Measurements from ENCODE around the gene TSC2.
"Not testable (repeated sequence)": the region's sequence is repeated elsewhere in the genome, so short reads cannot be mapped to it uniquely, and the experiment has no call there.

Gene TSC2

DNA sequence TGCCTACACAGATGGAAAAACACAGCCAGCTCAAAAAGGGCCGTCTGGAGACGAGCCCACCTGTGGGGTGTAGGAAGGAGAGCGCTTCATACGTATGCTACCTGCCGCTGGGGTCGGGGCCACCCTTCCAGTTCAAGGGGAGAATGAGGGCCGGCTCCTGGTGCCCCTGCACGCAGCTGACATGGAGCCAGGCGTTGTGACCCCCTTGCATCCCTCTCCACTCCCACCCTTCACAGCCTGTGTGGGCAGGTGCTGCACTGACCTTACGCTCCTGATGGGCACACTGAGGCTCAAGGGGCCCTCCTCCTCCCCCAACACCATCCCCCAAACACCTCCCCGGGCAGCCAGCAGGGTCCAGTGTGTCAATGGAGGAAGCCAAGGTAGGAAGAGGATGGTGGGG is 77.8 kb downstream of the TSC2 start:
- not testable (repeated sequence) for H3K4me3 ChIP-seq (ENCODE audit: low read length); DNase-seq (ENCODE audit: low read depth, low spot score)

DNA sequence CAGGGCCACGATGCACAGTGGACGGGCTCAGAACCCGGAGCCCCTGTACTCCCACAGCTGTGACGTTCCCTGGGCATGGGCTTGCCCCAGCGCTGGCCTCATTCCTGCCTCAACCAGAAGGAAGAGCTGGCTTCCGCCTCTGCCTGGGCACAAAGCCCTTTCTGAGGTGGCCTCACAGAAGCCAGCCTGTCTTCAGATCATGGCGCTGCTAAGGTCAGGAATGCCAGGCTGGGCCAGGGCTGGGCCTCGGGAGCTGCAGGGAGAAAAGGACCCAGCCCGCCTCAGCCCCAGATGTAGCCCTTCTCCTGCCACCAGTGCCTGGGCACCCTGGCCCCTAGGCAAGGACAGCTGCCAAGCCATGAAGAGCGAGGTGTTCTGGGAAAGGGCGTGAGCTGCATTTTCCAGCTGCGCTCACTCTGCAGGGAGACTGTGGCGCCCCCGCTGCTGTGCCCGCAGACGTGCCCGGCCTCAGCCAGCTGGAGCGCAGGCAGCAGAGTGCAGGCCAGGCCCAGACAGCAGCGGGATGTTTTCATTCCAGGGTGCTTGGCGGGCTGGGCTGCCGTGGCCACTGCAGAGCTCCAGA is 78.5 kb downstream of the TSC2 start:
- not testable (repeated sequence) for DNase-seq (ENCODE audit: low read depth, low spot score); H3K4me3 ChIP-seq (ENCODE audit: low read length)

DNA sequence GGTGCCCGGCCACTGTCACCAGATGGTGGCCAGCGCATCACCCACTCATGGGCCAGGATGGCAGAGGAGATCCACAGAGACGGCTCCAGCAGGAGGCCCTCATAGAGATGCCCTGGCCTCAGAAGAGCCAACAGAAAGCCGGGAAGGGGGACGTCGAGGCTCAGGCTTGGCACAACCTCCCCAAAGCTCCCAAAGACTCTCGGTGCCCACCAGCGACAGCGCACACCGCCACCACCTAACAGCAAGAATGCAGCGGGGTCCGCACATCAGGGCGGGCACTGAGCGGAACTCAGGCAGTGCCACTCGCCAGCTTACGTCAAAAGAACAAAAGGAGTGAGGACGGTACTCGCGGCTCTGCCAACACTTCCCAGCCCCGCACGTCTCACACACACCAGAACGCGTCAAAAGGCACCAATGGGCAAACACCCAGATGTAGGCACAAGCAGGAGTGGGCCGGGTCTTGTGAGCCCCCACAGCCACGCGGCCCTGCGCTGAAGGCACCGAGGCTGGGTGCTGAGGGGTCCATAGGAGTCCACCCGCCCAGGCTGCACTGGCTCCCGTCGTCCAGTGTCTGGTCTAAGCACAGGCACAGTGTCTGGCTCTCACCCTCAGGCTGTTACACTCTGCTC is 79.3 kb downstream of the TSC2 start:
- not testable (repeated sequence) for H3K4me3 ChIP-seq (ENCODE audit: low read length); DNase-seq (ENCODE audit: low read depth, low spot score)

DNA sequence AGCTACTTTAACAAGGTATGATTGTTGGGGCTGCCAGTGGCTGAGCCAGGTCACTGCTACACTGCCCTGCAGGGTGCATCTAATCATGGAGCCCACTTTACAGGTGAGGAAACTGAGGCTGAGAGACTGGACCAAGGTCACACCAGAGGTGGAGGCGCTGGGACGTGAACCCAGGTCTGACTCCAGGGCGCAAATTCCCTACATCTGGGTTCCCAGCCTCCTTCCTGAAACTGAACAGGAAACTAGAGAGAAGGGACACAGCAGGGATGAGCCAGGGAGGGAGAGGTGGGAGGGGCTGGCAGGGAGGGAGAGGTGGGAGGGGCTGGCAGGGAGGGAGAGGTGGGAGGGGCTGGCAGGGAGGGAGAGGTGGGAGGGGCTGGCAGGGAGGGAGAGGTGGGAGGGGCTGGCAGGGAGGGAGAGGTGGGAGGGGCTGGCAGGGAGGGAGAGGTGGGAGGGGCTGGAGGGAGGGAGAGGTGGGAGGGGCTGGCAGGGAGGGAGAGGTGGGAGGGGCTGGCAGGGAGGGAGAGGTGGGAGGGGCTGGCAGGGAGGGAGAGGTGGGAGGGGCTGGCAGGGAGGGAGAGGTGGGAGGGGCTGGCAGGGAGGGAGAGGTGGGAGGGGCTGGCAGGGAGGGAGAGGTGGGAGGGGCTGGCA is 80.0 kb downstream of the TSC2 start:
- DNase-seq (ENCODE audit: low read depth, low spot score); H3K4me3 ChIP-seq (ENCODE audit: low read length): not testable (repeated sequence)

DNA sequence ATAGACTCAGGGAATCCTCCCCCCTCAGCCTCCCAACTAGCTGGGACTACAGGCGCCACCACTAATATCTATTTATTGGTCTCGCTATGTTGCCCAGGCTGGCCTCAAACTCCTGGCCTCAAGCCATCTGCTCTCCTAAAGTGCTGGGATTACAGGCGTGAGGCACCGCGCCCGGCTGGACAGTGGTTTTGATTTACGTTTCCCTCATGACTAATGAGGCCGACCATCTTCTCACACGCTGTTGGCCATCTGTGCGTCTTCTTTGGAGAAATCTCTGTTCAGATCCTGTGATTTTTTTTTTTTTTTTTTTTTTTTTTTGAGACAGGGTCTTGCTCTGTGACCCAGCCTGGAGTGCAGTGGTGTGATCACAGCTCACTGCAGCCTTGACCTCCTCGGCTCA is 81.5 kb downstream of the TSC2 start:
- not testable (repeated sequence) for H3K4me3 ChIP-seq (ENCODE audit: low read length); DNase-seq (ENCODE audit: low read depth, low spot score)

DNA sequence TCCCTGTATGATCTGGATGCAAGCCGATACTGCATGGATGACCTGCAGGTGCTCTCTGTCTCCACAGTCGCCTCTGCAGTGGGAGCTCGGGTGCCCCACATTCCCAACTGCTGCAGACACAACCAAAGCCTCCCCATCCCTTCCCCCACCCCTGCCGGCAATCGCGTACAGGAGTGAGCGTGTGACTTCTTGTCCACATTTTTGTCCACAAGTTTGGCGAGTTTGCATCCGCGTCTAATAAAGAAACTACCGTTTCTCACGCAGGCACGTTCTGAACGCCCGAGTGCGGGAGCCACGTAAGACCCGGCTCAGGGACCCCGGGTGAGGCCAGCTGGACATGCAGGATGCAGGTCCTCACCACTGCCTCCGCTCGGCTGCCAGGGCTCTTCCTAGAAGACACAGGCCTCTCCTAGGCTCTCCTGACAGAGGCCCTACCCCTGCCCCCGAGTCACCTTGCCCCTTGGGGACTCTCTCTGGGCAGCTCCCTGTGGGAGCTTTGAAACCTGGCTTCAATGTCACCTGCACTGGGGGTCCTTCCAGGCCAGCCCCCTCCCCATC is 82.2 kb downstream of the TSC2 start:
- H3K4me3 ChIP-seq (ENCODE audit: low read length); DNase-seq (ENCODE audit: low read depth, low spot score): not testable (repeated sequence)

DNA sequence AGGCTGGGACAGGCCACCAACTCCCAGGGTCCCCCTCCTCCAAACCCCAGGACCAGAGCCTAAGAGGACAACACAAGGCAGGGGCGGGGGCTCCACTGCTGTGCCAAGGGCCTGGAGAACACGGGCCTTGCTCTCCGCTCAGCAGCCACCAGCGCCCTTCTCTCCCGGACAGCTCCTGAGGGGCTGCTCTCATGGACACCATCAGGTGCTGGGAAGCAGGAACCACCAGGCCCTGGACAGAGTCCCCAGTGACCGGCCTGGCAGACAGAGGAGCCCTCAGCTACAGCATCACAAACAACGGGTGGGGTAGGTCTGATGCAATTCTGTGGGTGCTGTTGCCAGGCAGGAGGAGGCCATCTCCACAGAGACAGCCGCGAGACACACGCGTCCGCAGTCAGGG is 86.0 kb downstream of the TSC2 start:
- H3K4me3 ChIP-seq (ENCODE audit: low read length); DNase-seq (ENCODE audit: low read depth, low spot score): not testable (repeated sequence)

DNA sequence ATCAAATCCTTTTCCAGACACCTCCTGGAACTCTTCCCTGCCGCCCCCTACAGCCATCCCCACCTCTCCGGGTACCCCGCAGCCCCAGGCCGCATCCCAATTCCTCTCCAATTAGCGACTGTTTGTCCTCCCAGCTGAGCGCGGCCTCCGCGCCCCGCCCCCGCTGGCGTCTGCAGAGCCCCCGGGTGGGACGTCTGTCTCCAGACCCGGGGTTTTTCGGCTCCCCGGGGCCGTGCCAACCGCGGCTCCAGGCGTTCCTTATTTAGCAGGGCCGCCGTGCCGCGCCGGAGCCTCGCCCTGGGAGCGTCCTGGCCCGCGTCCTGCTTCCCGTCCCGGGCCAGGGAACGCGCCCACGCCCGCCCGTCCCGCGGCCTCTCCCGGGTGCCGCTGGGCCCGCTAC is 87.3 kb downstream of the TSC2 start:
- not testable (repeated sequence) for DNase-seq (ENCODE audit: low read depth, low spot score)
- peak overlapping the region; percentile 46 for H3K4me3 ChIP-seq (ENCODE audit: low read length)

DNA sequence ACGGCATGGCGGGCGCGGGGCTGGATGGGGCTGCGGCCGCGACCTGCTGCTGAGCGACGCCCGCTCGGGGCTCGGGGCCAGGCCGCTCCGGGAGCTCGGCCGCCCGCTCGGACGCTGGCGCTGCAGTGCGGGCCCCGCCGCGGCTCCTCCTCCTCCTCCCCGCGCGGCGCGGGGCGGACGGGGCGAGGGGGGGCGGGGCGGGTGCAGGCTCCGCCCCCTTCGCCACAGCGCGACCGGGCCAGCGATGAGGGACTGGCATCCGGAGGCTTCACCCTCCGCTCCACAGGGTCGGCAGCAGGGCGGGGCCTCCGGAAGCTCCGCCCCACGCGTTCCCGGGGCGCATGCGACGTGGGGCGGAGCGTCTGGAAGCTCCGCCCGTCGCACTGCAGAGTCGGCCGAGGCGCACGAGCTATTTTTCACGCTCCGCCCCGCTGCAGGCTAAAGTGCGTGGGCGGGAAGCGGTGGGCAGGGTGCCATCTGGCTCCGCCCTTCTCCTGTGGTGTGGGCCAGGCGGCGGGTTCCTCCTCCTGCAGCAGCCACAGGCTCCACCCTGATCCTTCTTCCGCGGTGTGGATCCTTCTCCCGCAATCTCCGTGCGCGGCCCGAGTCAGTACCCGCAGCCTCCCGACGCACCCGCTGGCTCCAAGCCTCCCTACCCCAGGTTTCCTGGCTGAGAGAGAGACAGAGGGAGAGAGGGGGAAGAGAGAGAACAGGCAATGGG is 88.1 kb downstream of the TSC2 start, which contains the start of gene PKD1:
Gene PKD1 (minus strand): TSS at position 129 of the 721 bp plus-strand sequence. CDS start 209 bp downstream, outside the sequence.
- peak; percentile 92 for DNase-seq (ENCODE audit: low read depth, low spot score)
- H3K4me3 ChIP-seq (ENCODE audit: low read length), result peak within 1 kb of the TSS; percentile 51
